ENCODE measurements around the gene FLII.
"Not testable (repeated sequence)": the region's sequence is repeated elsewhere in the genome, so short reads cannot be mapped to it uniquely, and the experiment has no call there.

Gene FLII

GRCh38 chr17:18258356-18259038, at the start of gene FLII:
Gene FLII (minus strand): TSS chr17:18258738. CDS start chr17:18258690, 48 bp downstream.
- DNase-seq: peak; percentile 45

GRCh38 chr17:18303206-18303605, 44.7 kb upstream of the FLII start:
- not testable (repeated sequence) for DNase-seq

- no peak for DNase-seq
Observed at GRCh38 chr17:18300725-18301480, 42.4 kb upstream of the FLII start.

- DNase-seq: not testable (repeated sequence)
Observed at GRCh38 chr17:18298061-18298460, 39.5 kb upstream of the FLII start.

GRCh38 chr17:18291718-18292540, 33.4 kb upstream of the FLII start:
- DNase-seq: no peak

- no peak for DNase-seq
Observed at GRCh38 chr17:18285296-18285695, 26.8 kb upstream of the FLII start.

- DNase-seq: no peak
Observed at GRCh38 chr17:18281788-18282187, 23.2 kb upstream of the FLII start.

GRCh38 chr17:18280766-18281371, 22.3 kb upstream of the FLII start:
- DNase-seq: no peak

GRCh38 chr17:18280249-18280648, 21.7 kb upstream of the FLII start:
- no peak for DNase-seq

- DNase-seq: no peak
Observed at GRCh38 chr17:18278867-18279266, 20.3 kb upstream of the FLII start.

GRCh38 chr17:18277076-18277475, 18.5 kb upstream of the FLII start:
- DNase-seq: no peak

GRCh38 chr17:18270046-18270931, 11.8 kb upstream of the FLII start:
- DNase-seq: no peak

- no peak for DNase-seq
Observed at GRCh38 chr17:18267927-18268711, 9.6 kb upstream of the FLII start.

- DNase-seq: no peak
Observed at GRCh38 chr17:18267366-18267765, 8.8 kb upstream of the FLII start.

GRCh38 chr17:18263885-18264682, 5.5 kb upstream of the FLII start:
- no peak for DNase-seq

GRCh38 chr17:18262641-18263040, 4.1 kb upstream of the FLII start:
- DNase-seq: no peak

- no peak for DNase-seq
Observed at GRCh38 chr17:18262111-18262510, 3.6 kb upstream of the FLII start.

- no peak for DNase-seq
Observed at GRCh38 chr17:18261659-18262058, 3.1 kb upstream of the FLII start.

GRCh38 chr17:18261146-18261515, 2.6 kb upstream of the FLII start:
- peak; percentile 25 for DNase-seq
